Stimulated activated naive CD4-positive, alpha-beta T cell treated with Interleukin-2 at 50 U/mL for 16 hours (primary cell): Measurements from ENCODE around the gene YY1.
"Not testable (repeated sequence)": the region's sequence is repeated elsewhere in the genome, so short reads cannot be mapped to it uniquely, and the experiment has no call there.

Experiments used
- DNase-seq: peaks from one replicate; lab custom pipeline; 2025; lab: John Stamatoyannopoulos, UW

The YY1 gene

GRCh38 chr14:100213956-100214769, 24.8 kb upstream of the YY1 start:
- DNase-seq: peak; percentile 94

GRCh38 chr14:100214770-100215083, 24.2 kb upstream of the YY1 start:
- no peak for DNase-seq

- no peak for DNase-seq
Measured at GRCh38 chr14:100215330-100215885, 23.5 kb upstream of the YY1 start.

- no peak for DNase-seq
Measured at GRCh38 chr14:100219126-100219785, 19.7 kb upstream of the YY1 start.

- peak; percentile 68 for DNase-seq
Measured at GRCh38 chr14:100221533-100222223, 17.3 kb upstream of the YY1 start.

- DNase-seq: no peak
Measured at GRCh38 chr14:100222224-100223093, 16.5 kb upstream of the YY1 start.

- no peak for DNase-seq
Measured at GRCh38 chr14:100223332-100224201, 15.4 kb upstream of the YY1 start.

GRCh38 chr14:100224229-100224866, 14.6 kb upstream of the YY1 start:
- no peak for DNase-seq

- no peak for DNase-seq
Measured at GRCh38 chr14:100225169-100225568, 13.8 kb upstream of the YY1 start.

- DNase-seq: no peak
Measured at GRCh38 chr14:100230361-100230760, 8.6 kb upstream of the YY1 start.

GRCh38 chr14:100234511-100234910, 4.4 kb upstream of the YY1 start:
- DNase-seq: no peak

GRCh38 chr14:100236271-100236818, 2.6 kb upstream of the YY1 start:
- DNase-seq: not testable (repeated sequence)

- no peak for DNase-seq
Measured at GRCh38 chr14:100236881-100237280, 2.1 kb upstream of the YY1 start.

- peak; percentile 39 for DNase-seq
Measured at GRCh38 chr14:100237735-100238418, 1.1 kb upstream of the YY1 start.

GRCh38 chr14:100239211-100239839, 381 bp downstream of the YY1 start:
- DNase-seq: peak; percentile 9

GRCh38 chr14:100239840-100240667, 1.1 kb downstream of the YY1 start:
- peak; percentile 82 for DNase-seq

GRCh38 chr14:100240668-100241032, 1.7 kb downstream of the YY1 start:
- DNase-seq: no peak

- DNase-seq: no peak
Measured at GRCh38 chr14:100241279-100241678, 2.3 kb downstream of the YY1 start.
